Islet of Langerhans (tissue), 1 donor: Measurements from ENCODE around the gene SORT1.
"Not testable (repeated sequence)": the region's sequence is repeated elsewhere in the genome, so short reads cannot be mapped to it uniquely, and the experiment has no call there.

ENCODE experiments used
- FAIRE-seq: peaks from one replicate; lab custom pipeline; 2011; peaks lifted over from hg19 to GRCh38; lab: Jason Lieb, UNC

The SORT1 gene

GRCh38 chr1:109338608-109339007 is 59.1 kb downstream of the SORT1 start:
- FAIRE-seq, result no peak

DNA sequence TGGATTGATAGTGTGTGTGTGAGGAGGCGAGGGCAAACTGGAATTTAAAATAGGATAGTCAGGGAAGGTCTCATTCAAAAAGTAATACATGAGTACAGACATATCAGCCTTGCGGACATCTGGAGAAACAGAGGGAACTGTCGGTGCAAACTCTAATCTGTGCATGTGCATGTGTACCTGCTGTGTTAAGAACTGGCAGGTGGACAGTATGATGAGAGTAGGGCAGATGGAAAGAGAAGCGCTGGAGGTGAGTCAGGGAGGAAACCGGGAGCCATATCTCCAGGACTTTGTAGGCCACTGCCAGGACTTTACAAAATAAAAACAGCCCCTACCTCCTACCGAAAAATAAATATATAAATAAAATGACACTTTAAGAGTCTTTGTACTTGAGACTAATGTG is 59.6 kb downstream of the SORT1 start:
- FAIRE-seq, result no peak

- FAIRE-seq, result no peak
These were observed 62.6 kb downstream of the SORT1 start for GRCh38 chr1:109335091-109335490.

DNA sequence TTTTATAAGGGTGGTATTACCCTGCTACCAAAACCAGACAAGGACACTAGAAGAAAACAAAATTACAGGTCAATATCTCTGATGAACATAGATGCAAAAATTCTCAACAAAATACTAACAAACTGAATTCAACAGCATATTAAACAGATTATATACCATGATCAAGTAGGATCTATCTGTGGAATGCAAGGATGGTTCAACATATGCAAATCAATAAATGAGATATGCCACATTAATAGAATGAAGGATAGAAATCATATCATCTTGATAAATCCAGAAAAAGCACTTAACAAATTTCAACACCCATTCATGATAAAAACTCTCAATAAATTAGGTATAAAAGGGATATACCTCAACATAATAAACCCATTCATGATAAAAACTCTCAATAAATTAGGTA is 66.6 kb downstream of the SORT1 start:
- FAIRE-seq, result peak; percentile 81

GRCh38 chr1:109327285-109327684 is 70.4 kb downstream of the SORT1 start:
- FAIRE-seq, result no peak

DNA sequence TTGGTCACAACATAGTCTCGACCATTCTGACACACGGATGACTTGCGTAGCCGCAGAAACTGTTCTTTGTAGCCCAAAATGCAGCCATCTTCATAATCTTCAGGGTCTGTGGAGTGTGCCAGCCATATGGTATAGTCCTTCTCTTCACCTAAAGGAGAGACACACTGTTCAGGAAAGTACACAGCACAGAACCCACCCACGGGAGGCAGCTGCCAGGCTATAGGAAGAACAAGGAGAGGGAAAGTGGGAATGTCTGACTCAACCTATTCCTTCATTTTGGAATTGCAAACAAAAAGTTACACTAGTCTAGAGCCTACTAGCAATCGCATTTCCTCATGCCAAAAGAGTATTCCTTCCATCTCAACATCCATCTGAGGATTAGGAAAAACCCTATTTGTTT is 74.7 kb downstream of the SORT1 start:
- no peak for FAIRE-seq

DNA sequence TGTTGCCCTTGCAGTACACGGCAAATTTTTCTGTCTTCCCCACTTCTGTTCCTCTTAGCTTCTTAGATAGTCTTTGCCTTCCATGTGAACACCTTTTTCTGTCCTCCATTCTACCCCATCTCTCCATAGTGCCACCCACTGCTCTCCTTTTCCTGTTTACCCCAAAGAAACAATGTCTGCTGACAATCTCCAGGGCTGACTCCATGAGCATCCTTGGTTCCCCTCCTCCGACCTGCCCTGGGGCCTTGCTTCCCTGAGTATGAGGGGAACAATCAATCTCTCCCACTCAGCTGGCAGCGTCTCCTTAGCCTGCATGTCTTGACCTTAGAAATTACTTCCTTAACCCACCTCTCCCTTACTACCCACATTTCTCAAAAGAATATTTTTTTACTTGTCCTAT is 78.6 kb downstream of the SORT1 start:
- no peak for FAIRE-seq

GRCh38 chr1:109316506-109316905 is 81.2 kb downstream of the SORT1 start:
- no peak for FAIRE-seq

DNA sequence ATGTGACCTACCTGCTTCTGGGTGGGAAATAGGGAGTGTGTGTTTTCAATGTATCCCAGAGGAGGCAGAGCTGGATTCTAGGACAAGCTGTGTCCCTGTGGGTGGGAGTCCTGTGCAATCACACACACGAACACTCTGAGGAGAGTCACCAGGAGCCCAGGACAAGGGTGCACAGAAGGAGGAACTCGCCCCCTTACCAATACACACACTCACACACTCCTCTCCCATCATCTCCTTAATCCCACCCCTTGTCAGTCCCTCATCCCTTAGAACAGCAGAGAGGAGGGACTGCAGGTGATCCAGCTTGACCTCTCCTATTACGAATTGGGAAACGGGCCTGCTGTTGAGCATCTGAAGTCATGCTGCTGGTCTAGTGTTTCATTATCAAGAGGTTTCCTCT is 82.4 kb downstream of the SORT1 start:
- no peak for FAIRE-seq

DNA sequence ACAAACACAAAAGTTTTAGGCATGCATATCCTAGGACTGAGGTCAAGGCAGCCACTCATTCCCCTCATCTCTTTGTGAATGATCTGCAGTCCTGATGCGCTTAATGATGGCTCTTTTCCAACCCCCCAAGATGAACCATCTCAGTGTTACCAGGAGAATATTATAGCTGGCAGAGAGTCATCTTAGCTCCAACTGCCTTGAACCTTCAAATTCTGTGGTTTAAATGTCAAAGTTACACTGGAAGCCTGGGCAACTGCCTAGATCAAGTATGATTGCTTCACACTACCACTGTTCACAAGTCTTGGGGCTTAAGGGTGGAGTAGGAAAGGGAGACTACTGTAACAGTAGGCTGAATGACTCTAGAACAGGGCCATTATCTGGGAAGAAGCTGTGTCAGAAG is 82.9 kb downstream of the SORT1 start:
- no peak for FAIRE-seq

DNA sequence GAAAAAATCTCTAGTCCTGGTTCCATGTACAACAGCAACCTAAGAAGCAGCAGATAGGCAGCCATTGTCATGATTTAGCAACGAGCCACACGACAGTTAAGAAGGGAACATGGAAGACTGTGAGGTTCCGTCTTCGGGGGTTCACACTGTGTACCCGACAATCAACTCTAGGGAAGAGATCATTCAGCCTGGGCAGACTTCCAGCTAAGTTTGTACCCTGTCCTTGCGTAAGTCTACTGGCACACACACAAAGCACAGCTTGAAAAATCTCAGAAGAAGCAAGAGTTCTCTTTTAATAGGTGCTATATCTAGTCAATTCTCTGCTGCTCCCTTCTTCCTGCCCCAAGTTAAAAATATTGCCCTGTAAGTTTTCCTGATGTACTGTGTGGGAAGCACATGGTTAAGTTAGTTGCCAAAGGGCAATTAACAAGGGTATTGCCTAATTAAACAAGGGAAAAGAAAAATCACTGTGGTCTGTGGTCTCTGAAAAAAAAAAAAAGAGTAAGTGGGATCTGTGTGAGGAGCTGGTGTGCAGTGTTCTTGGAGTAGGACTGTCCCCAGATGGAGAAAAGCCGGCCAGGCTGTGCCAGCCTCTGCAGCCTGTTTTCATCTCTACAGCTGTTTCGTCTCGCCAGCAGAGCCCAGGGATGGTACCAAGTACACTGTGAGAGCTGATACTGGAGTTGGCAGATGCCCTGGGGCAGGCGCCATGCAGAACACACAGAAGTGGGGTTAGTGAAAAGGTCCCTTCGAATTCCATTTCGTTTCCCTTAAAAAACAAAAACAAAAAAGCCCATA is 84.5 kb downstream of the SORT1 start:
- no peak for FAIRE-seq

GRCh38 chr1:109312246-109312645 is 85.5 kb downstream of the SORT1 start:
- FAIRE-seq, result no peak

DNA sequence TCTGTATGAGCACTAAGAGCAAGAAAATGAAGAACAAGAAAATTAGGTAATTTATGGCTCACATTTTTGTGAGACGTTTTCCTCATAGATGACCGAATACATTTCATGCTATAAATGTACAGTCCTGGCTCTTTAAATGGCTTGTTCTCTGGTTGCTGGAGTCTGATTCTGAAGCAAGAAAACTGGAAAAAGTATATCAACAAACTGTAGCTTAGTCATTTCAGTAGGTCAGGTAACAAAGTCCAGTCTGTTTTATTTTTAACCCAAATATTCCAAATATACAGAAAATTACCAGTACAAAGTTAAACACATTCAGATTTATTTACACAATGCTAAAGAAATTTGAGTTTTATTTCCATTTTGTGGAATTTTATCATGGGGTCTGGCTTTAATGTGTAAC is 88.4 kb downstream of the SORT1 start:
- peak; percentile 43 for FAIRE-seq

DNA sequence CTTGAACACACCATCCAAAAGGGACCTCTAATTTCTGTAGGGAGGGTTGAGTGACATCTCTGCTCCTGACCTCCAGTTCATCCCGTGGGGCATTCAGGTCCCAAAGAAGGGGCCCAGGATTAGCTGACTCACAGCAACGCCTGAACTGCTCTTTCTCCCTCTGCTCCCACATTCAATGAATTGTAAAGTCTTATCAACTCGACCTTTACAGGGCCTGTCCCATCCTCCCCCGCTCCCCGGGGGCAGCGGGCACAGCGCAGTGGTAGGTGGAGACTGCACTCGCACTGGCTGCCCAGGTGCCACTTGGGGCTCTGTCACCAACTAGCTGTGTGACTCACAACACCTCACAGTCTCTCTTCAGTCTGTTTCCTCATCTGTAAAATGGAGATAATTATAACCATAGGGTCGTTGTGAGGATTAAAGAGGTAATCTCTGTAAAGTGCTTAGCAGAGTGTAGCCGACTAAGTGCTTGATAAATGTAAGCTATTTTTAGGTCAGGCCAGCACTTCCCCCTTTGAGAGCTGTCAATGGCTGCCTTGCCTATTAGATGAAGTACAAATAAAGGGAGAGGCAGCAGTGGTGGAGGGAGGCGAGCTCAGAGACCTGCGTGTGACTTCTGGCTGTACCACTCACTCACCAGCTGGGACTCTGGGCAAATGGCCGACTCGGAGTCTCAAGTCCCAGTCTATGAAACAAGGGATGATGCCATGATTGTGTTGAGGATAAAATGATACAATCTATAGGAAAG is 90.3 kb downstream of the SORT1 start:
- peak; percentile 30 for FAIRE-seq

GRCh38 chr1:109306832-109307273 is 90.9 kb downstream of the SORT1 start, which contains the start of gene MYBPHL:
TSS of gene MYBPHL (minus strand) at chr1:109307011. CDS start at chr1:109306991, 20 bp downstream.
- no peak for FAIRE-seq

DNA sequence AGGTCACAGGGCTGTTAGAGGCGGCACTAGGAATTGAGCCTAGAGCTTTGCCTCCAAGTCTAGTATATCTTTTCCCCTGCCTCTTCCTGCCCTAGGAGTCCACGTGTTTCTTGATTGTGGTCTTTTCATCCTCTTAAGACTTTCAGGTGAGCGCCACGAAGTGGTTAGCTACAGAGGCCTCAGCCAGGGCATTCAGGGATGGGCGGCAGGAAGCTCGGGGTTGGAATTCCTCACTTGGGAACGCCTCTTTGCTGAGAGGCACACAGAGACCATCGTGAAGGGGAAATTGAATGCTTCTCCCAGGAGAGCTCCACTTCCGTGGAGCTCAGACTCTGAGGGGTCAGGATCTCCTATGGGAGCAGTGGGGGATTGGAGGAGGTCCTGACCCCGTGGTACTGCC is 91.7 kb downstream of the SORT1 start:
- not testable (repeated sequence) for FAIRE-seq

GRCh38 chr1:109304226-109304920 is 93.3 kb downstream of the SORT1 start:
- FAIRE-seq, result no peak

DNA sequence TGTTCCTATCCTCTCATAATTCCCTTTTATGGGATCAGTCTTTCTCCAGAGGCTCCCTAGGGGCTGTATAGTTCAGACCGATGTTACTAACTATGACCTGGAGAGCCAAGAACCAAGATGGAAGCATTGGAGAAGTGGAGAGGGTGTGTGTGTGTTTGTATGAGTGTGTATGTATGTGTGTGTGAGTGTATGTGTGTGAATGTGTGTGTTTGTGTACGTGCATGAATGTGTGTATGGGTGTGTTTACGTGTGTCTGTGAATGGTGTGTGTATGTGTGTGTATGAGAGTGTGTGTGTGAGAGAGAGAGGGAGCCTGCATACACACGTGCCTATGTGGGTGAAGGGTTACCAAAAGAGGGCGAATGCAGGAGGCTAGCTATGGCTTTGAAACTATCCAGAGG is 95.8 kb downstream of the SORT1 start:
- no peak for FAIRE-seq

DNA sequence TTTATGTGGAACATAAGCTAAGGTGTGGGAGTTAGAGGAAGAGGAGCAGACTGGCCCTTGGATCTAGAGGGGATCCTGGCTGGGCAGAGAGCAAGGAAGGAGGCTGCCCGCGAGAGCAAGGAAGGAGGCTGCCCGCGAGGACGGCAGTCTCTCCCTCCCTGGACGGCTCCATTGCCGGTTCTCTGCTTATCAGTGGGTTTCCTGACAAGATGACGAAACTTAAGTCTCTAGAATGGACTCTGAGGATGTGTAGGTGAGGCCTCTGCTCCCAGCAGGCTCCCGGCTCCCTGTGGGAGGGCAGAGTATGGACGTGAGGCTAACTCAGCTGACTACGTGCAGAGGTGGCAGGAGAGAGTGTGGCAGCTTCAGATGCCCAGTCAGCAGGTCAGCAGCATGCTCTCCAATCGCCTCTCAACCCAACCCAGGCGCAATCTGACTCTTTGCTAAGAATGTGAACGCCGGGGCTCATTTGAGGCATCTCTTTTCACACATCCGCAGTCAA is 97.0 kb downstream of the SORT1 start:
- FAIRE-seq, result no peak

DNA sequence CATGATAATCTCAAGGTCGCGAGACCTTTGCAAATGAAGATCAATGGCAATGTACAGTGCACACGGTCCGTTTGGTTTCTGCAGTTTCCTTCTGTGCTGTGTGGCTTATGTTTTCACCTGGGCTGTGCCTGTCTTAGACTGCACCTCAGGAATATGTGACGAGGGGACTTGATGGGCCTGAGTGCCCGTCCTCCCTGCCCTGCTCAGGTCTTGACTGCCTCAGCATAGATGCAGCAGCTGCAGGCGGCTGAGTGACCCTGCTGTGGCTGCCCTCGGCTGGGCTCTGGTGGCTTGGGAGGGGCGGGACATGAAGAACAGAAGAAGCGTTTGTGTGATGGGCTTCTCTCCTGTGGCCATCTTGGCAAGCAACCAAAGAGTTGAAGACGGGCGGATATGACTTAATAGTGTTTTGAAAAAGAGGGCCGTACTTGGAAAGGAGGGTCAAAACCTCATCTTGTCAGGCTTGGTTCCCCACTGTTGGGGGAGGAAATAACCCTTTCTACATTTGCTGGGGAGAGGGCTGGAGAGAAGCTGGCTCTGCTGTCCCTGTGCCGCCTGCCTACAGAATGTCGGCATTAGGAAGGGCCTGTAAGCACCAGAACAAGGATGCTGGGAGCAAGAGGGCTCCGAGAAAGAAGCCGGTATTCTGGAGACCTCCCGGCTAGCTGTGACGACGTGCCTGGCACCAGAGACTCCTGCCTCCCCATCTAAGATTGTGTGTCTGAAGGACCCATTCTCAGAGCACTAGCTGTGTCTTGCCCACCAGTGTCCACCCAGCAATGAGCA is 98.0 kb downstream of the SORT1 start:
- no peak for FAIRE-seq

- FAIRE-seq, result no peak
These were observed 98.8 kb downstream of the SORT1 start for GRCh38 chr1:109298666-109299557.
